HG02870 (cell line): ENCODE data around the gene LPP.
A peak's percentile ranks its signal among the peaks of the same experiment; 100 is the strongest.

Source experiments
- ATAC-seq: cut with Tn5 transposase; IDR thresholded peaks from one replicate; pipeline ENCODE4 v1.9.1; 2021; ENCODE audit warnings: mild to moderate bottlenecking, moderate library complexity; ENCODE audit not compliant: unreplicated experiment

LPP gene

DNA sequence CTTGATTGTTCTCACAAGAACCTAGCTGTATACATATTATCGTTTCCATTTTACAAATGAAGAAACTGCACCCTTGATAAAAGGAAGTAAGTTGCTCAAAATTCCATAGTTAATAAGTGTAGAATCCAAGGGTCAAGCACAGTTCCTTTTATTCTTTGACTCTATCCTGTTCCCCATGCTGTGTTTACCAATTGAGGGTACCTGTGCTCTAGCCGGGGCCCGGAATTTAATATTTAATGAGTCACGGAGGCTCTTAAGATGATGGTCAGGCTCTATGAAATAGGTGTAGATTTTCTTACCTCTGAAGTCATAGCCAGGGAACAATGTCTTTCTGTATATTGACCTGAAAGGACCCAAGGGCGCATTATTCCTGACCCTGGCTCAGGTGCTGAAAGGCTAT, 65.2 kb downstream of the LPP start:
- ATAC-seq = no peak

DNA sequence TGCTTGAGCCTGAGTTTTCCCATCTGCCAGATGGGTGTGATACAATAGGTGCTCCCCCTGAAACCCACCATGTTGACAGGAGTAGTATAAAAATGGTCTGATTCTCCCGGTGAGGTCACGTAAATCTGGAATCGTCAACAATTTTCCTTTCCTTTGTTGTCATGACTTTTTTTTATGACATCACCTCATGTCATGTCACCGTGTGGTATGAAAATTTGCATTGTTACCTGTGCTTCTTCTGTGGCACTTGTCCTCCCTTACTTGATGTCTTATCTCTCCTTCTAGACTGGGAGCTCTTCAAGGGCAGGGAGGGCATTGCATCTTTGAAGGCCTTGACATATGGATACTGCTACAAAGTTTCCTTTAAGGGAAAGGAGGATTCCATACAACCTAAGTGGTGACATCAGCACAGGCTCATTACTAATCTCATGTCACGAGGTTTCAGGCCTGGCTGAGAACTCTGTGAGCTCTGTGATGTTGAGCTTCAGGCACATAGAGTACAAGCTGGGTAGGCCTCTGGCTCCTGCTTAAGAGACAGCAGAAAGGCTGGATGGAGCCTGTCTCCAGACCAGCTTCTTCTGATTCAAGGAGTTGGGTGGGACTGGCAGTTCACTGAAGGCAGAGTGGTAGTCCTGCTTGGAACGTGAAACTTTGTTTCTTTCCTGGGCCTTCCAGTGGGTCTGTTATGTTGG, 66.3 kb downstream of the LPP start:
- ATAC-seq = no peak

DNA sequence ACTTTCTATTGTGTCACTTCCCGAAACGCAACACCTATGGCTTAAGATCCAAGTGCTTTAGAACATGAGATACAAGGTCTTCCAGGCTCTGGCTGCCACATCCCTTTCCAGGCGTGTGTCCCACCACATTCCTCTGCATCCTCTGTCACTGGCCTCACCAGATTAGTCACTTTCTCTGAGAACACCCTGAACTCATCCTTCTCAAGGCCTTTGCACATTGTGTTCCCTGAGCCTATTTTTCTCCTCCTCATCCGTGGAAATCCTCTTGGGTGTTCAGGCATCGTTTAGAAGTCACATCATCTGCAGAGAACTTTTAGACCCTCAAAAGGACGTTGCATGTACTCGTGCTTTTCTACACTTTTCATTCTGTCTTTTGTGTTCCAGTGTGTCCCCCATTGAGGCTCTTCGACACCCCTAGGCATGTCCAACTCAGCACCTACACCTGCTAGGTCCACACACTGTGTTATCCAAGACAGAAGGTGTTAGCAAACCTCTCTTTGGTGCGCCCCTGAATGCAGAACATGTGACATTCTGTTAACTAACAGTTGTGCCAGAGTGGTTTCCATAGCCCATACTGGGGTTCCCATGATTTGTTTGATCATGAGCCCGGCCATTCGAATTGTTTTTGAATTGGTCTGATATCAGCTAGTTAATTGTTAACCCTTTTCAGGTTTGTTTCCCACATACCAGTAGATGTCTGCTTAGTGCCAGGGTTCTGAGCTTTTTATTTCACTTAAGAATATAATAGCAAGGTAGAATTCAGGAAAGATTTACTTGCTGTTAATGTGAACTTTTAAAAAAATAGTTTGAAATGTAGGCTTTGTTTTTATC, 67.2 kb downstream of the LPP start:
- no peak for ATAC-seq

DNA sequence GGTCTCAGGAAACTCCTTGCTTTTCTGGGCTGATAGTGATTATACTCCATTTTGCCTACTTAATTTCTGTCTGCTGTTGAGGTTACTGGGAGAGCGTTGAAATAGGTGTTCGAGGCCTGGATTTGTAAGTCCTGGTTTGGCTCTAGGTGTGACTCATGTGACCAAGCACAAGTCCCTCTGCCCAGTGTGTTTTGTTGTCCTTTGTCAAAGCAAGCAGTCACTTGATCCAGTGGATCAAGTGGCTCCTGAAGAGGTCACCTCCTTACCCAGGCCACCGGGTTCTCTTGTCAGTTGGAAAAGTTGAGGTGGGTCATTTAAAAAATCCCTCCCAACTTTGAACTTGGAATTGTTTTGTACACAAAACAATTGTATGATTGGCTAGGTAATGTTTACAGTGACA, 70.0 kb downstream of the LPP start:
- no peak for ATAC-seq

DNA sequence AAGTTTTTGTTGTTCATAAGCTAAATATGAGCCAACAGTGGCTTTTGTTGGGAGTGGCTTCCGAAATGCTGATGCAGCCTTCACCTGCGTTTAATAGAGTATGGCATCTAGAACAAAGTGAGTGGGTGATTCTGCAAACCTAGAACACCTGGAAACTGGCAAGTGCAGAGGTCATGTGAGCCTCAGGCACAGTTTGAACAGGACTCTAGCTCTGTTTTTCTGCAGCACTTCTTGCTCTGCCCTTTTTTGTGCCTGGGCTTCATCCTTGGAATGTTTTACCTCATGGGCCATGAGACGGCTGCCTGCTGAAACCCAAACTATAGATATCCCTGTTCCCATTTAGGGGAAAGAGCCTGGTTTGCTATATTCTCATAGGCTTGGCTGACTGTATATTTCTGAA, 73.5 kb downstream of the LPP start:
- ATAC-seq = no peak

DNA sequence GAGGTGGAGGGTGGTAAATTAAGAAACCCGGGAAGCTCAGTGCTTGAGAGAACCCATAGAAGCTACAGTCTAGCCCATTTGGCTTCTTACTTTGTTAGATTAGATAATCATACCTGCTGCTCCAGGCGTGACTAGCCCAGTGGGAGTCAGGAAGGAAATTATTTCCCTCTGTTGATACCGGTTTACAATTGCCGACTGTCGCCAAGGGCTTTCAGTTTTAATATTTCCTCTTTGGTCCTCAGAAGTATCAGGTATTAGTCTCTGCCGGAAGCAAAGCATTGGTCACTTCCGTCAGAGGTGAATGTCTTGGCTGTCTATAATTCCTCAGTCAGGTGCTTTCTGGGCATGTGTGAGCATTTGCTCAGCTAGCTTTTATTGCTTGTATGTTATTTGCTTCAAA, 75.2 kb downstream of the LPP start:
- ATAC-seq = no peak

DNA sequence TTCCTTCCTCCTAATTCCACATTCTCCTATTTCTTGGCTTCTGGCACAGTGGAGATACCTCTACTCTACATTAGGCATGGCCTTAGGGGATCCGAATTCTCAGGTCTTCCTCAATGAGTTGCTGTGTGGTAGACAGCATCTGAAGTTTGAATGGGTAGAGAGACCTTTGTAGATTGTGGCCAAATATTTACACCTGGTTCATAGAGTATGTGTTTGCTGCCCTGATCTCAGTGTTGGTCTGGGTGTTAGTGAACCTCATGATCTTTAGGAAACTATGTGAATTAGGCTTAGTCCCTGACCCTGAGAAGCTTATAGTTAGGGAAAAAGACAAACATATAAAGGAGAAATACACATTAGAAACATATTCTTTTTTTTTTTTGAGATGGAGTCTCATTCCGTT, 75.8 kb downstream of the LPP start:
- ATAC-seq = no peak

DNA sequence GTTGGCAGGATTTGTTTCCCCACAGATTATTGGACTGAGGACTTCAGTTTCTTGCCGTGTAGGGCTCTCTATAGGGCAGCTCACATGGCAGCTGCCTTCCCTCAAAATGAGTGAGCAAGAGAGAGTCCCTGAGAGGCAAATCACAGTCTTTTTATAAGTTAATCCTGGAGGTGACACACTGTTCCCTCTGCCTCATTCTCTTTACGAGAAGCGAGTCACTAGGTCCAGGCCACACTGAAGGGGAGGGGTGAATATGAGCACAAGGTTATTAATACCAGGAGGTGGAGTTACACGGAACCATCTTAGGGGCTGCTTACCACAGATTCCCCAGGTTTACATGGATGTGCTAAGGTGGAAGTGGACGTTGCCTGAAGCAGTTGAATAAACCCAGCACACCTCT, 77.0 kb downstream of the LPP start:
- ATAC-seq = no peak

DNA sequence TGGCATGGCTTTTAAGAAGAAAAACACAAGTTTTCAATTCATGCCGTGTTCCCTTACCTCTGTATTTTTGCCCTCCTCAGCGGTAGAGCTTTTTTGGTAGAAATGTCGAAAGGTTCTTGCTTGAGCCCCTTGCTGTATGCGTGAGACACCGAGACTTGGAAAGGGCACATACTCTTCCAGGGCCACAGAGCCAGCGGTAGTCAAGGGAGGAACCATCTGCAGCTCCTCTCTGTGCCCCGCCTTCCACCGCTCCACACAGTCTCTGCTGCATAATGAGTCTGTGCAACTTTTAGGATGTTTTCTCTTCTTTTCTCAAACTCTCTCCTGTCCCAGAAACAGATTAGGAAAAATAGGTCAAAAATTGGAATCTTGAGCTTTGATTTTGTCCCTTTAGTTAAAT, 77.5 kb downstream of the LPP start:
- ATAC-seq = no peak

DNA sequence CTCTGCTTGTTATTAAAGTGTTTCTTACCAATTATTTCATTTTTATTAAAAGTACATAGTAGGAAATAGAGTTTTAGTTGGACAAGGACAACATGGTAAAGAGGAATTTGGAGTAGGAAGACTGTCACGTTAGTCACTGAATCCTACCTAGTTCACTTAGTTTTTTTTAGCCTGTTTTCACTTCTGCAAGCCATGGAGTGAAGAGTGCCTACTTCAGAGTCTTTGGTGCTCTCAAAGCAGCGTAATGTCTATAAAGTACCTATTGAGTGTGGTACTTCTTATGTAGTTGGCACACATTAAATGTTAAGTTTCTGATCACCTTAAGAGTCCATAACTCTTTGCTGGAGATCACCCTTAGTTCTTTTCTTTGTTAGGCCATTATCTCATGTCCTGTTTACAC, 78.7 kb downstream of the LPP start:
- ATAC-seq = no peak

DNA sequence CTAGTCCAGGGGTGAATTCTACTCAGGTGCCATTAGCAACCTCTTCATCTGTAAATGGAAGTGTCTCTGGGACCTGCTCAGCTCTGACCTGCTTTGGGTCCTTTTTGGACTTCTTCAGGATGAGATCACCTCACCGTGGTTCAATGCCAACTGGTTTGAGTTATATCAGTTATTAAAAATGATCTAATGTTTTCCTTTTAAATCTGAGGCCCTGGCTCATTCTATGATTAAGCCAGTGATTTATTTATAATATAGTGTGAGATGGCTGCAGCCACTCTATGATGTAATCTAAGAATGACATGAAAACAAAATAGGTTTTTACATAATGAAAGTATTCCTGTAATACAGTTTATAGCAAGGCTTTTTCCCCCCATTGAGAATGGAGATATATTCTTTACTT, 79.4 kb downstream of the LPP start:
- no peak for ATAC-seq

DNA sequence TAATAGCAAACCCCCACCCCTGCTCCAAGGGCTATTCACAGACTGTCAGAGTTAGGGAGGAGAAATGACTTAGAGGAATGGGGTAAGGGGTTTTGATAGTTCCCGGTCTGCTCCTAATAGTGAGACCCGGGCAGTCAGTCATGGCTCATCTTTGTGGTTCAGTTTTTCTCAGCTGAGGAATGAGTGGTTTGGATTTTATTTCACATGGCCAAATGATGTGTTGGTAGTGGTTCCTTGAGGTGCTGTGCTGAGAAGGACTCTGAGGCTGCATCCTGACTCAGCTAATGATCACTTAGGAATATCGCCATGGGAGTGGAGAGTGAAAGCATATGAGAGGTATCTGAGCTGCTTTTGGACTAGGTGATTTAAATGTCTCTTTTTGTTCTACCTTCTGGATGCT, 80.2 kb downstream of the LPP start:
- ATAC-seq = no peak

DNA sequence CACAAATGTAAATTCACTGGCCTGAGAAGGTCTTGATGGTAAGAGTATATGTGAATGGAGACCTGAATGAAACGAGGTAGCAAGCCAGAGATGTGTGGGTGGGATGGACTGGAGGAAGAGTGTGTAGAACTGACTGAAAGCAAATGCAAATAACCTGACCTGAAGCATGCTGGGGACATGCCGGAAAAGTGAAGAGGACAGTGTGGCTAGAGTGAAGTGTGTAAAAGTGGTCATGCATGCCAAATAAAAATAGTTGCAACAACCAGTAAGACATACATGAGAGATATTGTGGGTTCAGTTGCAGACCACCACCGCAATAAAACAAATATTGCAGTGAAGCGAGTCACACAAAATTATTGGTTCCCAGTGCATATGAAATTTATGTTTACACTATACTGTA, 82.3 kb downstream of the LPP start:
- ATAC-seq = peak; percentile 62

DNA sequence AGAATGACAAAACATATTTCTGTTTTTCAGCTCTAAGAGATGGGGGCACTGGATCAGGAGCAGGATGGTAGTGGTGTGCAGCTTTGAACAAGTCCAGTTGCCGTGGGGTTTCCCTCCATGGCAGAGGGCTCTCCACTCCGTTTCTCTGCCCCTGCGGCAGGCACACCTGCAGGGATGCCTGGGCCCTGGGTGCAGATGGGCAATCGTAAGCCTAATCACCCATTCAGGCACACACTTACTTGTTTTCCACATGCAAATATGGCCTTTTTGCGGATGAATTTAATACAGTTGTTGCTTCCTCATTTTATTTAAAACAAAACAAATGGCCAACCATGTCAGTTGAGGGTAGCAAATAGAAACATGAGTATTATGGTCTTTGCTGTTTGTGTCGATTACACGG, 85.1 kb downstream of the LPP start:
- ATAC-seq = no peak

DNA sequence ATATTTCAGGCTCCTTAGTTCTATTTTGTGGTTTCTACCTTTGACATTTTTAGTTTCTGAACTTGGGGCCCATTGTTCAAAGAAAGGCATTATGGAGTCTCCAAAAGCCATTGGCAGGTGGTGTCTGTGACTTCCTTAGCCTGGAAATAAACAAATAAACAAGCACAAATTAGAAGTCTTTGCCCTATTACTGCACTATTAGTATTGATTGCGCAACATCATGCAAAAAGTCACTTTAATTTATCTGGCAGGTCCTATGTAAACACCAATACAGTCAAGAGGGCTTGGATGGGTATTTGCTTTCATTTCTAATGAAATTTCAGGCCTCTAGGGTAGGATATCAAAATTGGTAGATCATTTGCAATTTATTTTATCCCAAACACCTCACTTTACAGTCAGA, 85.6 kb downstream of the LPP start:
- ATAC-seq = no peak

DNA sequence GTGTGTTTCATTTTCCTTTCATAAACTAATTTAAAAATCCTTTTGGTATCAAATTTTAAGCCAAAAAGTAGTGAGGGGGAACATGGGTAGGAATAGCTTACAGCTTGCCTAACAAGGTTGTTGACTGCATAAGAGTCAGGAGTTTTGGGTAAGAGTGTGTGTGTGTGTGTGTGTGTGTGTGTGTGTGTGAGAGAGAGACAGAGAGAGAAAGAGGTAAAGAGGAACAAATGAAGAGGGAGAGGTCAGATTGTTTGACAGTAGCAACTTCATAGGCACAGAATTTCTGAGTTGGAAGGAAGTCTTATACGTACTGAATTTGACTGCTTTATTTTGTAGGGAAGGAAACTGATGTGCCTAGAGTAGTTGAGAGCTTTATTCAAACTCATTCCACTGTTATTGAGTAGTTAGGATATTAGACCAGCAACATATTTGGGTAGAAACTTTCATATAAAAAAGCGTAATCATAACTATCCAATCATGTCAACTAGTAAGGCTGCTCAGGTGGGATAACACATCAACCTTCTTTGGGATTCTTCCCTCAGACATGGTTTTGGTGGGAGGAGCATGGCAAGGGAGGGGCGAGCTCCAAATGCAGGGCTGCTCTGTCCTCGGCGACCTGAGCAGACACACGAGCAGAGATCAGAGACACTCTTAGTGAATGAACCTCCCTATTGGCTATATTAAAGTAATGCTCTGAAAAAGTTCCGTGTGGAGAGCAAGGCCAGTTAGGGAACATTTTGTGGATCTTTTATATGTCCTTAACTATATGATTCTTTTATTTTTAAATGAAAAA, 86.4 kb downstream of the LPP start:
- no peak for ATAC-seq

DNA sequence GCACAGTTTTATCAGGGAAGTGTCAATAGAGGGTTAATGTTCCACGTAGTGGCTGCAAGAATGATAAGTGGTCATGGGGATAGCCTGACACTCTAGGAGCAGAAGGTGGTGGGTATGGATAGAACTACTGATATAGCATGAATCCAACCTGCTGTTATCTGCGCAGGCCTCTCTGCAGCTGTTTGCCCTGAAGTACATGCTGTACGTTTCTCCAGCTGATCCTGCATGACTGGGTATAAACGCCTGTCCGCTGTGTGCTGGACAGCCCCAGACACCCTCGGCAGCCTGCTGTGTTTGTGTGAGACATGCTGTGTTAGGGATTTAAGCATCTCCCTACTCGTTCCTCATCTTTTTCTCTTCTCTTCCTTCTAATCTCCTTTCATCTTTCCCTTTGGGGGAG, 87.1 kb downstream of the LPP start:
- ATAC-seq = no peak

DNA sequence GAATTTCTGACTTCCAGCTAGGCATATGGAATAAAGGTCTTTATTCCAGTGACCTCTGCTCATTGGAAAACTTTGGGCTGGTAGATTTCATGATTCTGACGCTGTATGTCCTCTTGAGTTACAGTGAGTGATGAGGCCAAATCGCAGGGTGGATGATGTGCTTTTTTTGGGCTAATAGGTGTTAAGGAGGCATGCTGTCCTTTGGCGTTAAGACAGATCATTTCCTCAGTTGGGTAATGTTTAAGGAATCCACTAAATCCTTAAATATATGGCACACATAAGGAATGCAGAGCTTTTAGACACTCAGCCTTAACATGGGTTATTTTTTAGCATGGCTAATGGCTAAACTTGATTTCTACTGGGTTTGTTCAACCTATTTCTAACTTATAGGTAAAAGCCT, 87.9 kb downstream of the LPP start:
- ATAC-seq = no peak

DNA sequence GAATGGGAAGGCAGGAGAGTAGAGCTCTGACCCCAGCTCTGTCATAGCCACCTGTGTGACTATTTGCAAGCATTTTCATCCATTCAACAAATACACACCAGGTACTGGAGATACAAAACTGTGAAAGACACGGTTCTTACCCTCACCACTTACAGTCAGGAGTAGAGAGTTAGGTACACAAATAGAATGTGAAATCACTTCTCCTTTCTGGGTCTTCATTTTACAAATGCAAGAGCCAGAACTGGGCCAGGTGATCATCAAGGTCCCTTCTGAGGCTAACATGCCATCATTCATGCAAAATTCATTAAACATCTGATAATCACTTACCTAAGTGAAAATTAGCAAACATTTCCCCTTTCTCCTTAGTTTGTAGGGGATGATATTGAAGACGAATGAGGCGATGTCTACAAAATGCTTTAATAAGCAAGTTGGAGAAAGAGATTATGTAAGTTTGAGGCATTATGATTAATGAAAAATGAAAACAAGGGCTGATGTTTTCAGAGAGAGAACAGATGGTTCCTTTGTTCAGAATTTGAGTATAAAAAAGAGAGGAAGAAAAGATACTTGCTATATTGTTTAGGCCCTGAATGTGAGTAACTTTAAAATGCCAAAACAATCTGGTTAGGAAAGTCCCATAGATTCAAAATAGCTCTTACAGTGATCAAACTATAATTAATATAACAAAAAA, 88.6 kb downstream of the LPP start:
- ATAC-seq = peak; percentile 55

DNA sequence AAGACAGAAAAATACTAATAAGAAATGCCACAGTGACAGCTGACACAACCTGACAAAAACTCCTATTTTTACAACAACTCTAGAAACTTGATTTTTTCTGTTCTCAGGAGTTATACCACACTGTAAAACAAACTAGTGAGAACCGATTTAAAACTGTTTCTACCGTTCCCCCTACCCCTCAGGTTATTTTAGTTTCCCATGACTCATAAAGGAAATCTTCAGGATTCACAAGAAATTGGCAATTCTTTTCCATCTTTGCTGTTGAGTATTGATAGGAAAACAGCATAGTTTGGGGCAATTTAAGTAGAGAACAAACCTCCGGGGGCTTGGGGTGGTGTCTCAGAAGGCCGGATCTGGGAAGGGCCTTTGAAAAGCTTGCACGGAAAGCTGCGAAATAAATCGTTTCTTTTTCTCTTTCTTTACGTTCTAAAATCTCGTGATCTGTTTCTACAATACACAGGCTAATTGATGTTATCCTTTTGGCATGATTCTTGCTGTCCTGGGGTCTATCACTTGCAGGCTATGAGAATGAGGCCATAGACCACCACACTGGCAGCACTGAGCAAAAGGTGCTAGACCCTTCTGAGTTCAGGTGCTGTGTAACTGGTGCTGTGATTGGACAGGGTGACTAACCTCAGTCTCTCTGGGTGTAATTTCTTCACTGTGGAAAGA, 89.3 kb downstream of the LPP start:
- ATAC-seq = no peak

DNA sequence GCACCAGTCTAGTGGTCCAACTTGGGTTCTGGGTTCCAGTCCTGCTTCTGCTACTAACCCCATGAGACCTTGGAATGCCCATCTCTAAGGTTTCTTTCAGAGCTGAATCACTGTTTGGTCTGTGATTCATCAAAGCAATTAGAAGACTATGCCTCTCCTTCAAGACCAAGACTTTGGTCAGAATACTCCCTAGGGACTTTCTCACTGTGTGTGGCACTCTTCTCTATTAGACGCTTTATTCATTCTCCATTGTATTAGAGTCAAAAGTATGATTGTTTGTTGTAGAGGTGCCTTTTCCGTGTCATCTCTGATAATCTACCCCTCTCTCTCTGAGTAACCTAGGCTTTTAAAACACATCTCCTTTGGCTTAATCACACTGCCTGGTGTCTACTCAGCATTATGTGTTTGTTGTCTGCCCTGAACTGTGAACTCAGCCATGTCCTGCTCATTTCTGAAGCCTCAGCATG, 90.5 kb downstream of the LPP start:
- ATAC-seq = no peak
